Hepatocyte (in vitro differentiated cells): ENCODE data around the gene ZNF407.

ENCODE experiments used
- EZH2 ChIP-seq: fragments of 200-600 bp; sonication (generic); IDR thresholded peaks from 2 replicates; pipeline ENCODE4 v1.6.1; 2016; ENCODE audit warnings: antibody characterized with exemption, mild to moderate bottlenecking, borderline replicate concordance
- EZH2phosphoT487 ChIP-seq: fragments of 200-600 bp; sonication (generic); IDR thresholded peaks from one replicate; pipeline ENCODE4 v1.6.1; 2018; ENCODE audit warnings: antibody characterized with exemption, mild to moderate bottlenecking, low read depth, moderate library complexity; ENCODE audit not compliant: unreplicated experiment, severe bottlenecking
- TF ChIP-seq, protein P1 (sequence below): fragments of 200-600 bp; sonication (generic); IDR thresholded peaks from 2 replicates; pipeline ENCODE4 v1.5.1; 2016; ENCODE audit warnings: antibody characterized with exemption, mild to moderate bottlenecking; ENCODE audit not compliant: poor library complexity

DNA sequence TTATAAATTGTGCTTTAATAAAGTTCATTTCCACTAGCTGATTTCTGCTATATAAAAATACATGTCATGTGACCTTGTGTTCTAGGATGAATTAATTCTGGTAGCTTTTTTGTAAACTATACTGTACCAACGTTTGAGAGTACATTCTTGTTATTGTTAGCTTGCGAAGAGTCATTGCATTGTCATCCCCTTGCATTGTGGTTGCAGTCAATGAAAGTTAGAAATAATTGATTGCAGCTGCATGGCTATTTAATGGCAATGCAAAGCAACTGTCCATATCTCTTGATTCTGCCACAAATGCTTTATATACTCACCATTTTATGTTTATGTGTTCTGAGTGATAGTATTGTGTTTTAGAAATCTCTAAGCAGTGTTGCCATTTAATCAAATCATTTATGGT, 91.6 kb downstream of the ZNF407 start:
- TF ChIP-seq, protein P1, sequence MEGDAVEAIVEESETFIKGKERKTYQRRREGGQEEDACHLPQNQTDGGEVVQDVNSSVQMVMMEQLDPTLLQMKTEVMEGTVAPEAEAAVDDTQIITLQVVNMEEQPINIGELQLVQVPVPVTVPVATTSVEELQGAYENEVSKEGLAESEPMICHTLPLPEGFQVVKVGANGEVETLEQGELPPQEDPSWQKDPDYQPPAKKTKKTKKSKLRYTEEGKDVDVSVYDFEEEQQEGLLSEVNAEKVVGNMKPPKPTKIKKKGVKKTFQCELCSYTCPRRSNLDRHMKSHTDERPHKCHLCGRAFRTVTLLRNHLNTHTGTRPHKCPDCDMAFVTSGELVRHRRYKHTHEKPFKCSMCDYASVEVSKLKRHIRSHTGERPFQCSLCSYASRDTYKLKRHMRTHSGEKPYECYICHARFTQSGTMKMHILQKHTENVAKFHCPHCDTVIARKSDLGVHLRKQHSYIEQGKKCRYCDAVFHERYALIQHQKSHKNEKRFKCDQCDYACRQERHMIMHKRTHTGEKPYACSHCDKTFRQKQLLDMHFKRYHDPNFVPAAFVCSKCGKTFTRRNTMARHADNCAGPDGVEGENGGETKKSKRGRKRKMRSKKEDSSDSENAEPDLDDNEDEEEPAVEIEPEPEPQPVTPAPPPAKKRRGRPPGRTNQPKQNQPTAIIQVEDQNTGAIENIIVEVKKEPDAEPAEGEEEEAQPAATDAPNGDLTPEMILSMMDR: no peak
- no peak for TF ChIP-seq EZH2
- TF ChIP-seq EZH2phosphoT487: no peak
